ENCODE data around the gene LSM8. TPM values are rescaled to one million over a fixed set of nuclear protein-coding genes. Genes with fewer than 3 reads are reported as not detected.

The LSM8 gene
- total and polyA plus RNA-seq, 2 donors (not counting 1 experiment from before 2014, with no cell fraction given), result 64.3 to 65.2 TPM

DNA sequence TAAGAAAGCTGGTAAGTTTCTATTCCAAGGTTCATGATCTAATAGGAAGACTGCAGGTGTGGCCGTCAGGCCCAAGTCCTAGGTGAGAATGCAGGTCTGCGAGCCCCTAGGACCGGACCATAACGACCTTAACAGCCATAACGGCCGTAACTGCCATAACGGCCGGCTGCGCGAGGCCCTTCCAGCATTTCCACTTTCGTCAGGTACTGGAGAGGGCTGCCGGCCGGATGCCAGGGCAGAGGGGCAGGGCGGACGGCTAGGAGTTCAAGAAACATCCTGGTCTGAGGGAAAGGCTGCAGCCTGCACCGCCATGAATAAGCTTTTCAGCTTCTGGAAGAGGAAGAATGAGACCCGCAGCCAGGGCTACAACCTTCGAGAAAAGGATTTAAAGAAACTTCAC, 40.6 kb downstream of the LSM8 start, which contains the start of gene ANKRD7:
TSS of gene ANKRD7 (plus strand) at position 184 of the 400 bp plus-strand sequence. CDS start at position 311, 127 bp downstream.
- Mint-ChIP-seq H3K27ac (no peak within 1 kb of the TSS), H3K4me1 (no peaks in the 10 kb centered on the region), H3K9me3 (ENCODE audit: insufficient read depth) (no peaks in the 10 kb centered on the region), H3K4me3 (no peak within 1 kb of the TSS), H3K27me3 (peaks cover 3% of the 10 kb centered on the region)
- Histone ChIP-seq H2AFZ (ENCODE audit: insufficient read depth, low read depth, low read length, poor library complexity, severe bottlenecking) (no peak within 1 kb of the TSS), H3K9ac (ENCODE audit: low read length) (no peak within 1 kb of the TSS), H3K36me3 (replicated peaks in 1 of 2; ENCODE audit: control extremely low read depth in 1 of 2, control insufficient read depth in 1 of 2, extremely low read depth in 1 of 2, insufficient read depth in 2 of 2, low read length in 1 of 2) (no peaks in the 10 kb centered on the region), H3K4me2 (replicated peaks; ENCODE audit: low read depth, low read length, poor library complexity, severe bottlenecking) (no peak within 1 kb of the TSS), H4K20me1 (ENCODE audit: control insufficient read depth, insufficient read depth, low read length, poor library complexity, severe bottlenecking) (no peaks in the 10 kb centered on the region), H3K4me1 (ENCODE audit: control insufficient read depth in 2 of 2, insufficient read depth in 2 of 2, low read length in 2 of 2) (no peaks in the 10 kb centered on the region), H3K9me3 (ENCODE audit: control extremely low read depth in 1 of 3, control insufficient read depth in 2 of 3, insufficient read depth in 1 of 3, low read length in 2 of 3) (no peaks in the 10 kb centered on the region), H3K79me2 (ENCODE audit: control insufficient read depth, insufficient read depth, low read length) (no peaks in the 10 kb centered on the region), H3K27me3 (replicated peaks in 1 of 4; ENCODE audit: control extremely low read depth in 1 of 4, control insufficient read depth in 3 of 4, insufficient read depth in 4 of 4, low read length in 3 of 4) (peaks cover 0 to 11% (median 2%) of the 10 kb centered on the region in 4 experiments), H3K4me3 (ENCODE audit: control extremely low read depth in 1 of 5, extremely low read depth in 1 of 5, insufficient read depth in 1 of 5, low read depth in 2 of 5, low read length in 4 of 5) (no peak within 1 kb of the TSS), H3K27ac (ENCODE audit: low read length in 2 of 2) (no peak within 1 kb of the TSS)
- POLR2A ChIA-PET, result no interaction called here
- DNase-seq, result no peak
- no peak for ATAC-seq (ENCODE audit: low read depth)
- CTCF ChIA-PET, result interaction anchor here (0.7 kb wide), 1 partner anchor 1884 kb away, joined by 3 read pairs; no protein-coding TSS in a partner anchor
- TF ChIP-seq EZH2 (IDR thresholded peaks at IDR 0.05; ENCODE audit: borderline replicate concordance, insufficient read depth, low read depth, low read length, poor library complexity, severe bottlenecking), result no peak
- TF ChIP-seq CTCF (IDR thresholded peaks at IDR 0.05), result no peak
- 96% methylated on average over 18 of the region's 18 CpGs for WGBS (ENCODE audit: insufficient coverage)
- intact Hi-C loops (cut with micrococcal nuclease), result no loop called here

DNA sequence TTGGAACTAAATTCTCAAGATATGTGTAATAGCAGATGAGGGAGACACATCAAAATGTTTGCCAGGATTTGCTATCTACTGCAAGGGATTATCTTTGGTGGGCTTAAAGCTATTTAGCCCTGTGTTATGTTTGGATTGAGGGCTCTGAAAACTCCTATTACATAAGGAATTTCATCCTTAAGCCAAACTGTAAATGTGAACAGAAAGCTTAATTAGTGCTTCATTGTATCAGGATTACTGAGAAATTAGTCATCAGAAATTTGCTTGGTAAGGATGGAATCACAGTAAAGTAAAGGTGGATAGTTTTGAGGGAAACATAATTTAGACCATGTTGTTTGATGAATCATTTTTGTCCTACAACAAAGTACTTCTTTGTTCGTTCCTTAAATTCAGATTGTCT, 48.9 kb downstream of the LSM8 start:
- H3K9ac ChIP-seq (ENCODE audit: low read length), result no peak overlapping the region
- no peak overlapping the region for H3K4me2 ChIP-seq (replicated peaks; ENCODE audit: low read depth, low read length, poor library complexity, severe bottlenecking)
- H3K79me2 ChIP-seq (ENCODE audit: control insufficient read depth, insufficient read depth, low read length), result no peaks in the 10 kb centered on the region
- peaks cover 0 to 14% (median 0%) of the 10 kb centered on the region in 4 experiments for H3K27me3 ChIP-seq (replicated peaks in 1 of 4; ENCODE audit: control extremely low read depth in 1 of 4, control insufficient read depth in 3 of 4, insufficient read depth in 4 of 4, low read length in 3 of 4)
- H3K4me1 ChIP-seq (ENCODE audit: control insufficient read depth in 2 of 2, insufficient read depth in 2 of 2, low read length in 2 of 2), result no peaks in the 10 kb centered on the region
- Mint-ChIP-seq H3K9me3 (ENCODE audit: insufficient read depth) (no peaks in the 10 kb centered on the region), H3K27ac (no peak overlapping the region), H3K27me3 (peaks cover 11% of the 10 kb centered on the region), H3K4me1 (no peaks in the 10 kb centered on the region), H3K4me3 (no peak overlapping the region)
- H3K27ac ChIP-seq (ENCODE audit: low read length in 2 of 2), result no peak overlapping the region
- WGBS (ENCODE audit: insufficient coverage), result no CpG with 5 or more reads among the region's 1 CpG
- no peak for TF ChIP-seq CTCF (IDR thresholded peaks at IDR 0.05)
- TF ChIP-seq EZH2 (IDR thresholded peaks at IDR 0.05; ENCODE audit: borderline replicate concordance, insufficient read depth, low read depth, low read length, poor library complexity, severe bottlenecking), result no peak
- ChIA-PET POLR2A (no interaction called here), CTCF (no interaction called here)
- ATAC-seq (ENCODE audit: low read depth), result no peak
- DNase-seq, result no peak
- intact Hi-C loops (cut with micrococcal nuclease), result no loop called here
- H2AFZ ChIP-seq (ENCODE audit: insufficient read depth, low read depth, low read length, poor library complexity, severe bottlenecking), result no peak overlapping the region
- H3K9me3 ChIP-seq (ENCODE audit: control extremely low read depth in 1 of 3, control insufficient read depth in 2 of 3, insufficient read depth in 1 of 3, low read length in 2 of 3), result no peaks in the 10 kb centered on the region
- no peaks in the 10 kb centered on the region for H3K36me3 ChIP-seq (replicated peaks in 1 of 2; ENCODE audit: control extremely low read depth in 1 of 2, control insufficient read depth in 1 of 2, extremely low read depth in 1 of 2, insufficient read depth in 2 of 2, low read length in 1 of 2)
- H3K4me3 ChIP-seq (ENCODE audit: control extremely low read depth in 1 of 5, extremely low read depth in 1 of 5, insufficient read depth in 1 of 5, low read depth in 2 of 5, low read length in 4 of 5), result no peak overlapping the region
- no peaks in the 10 kb centered on the region for H4K20me1 ChIP-seq (ENCODE audit: control insufficient read depth, insufficient read depth, low read length, poor library complexity, severe bottlenecking)
